ENCODE results near the gene ROR1.

- TF ChIP-seq MAZ (IDR thresholded peaks at IDR 0.05; ENCODE audit: borderline replicate concordance, low read depth, low read length), result no peak
- no peak for TF ChIP-seq CTCF (conservative IDR thresholded peaks at IDR 0.05; ENCODE audit: low read depth, low read length)
- no peak for TF ChIP-seq POLR2A (IDR thresholded peaks at IDR 0.05; ENCODE audit: low read depth, low read length)
- TF ChIP-seq MAFK (IDR thresholded peaks at IDR 0.05; ENCODE audit: low read depth, low read length), result no peak
- TF ChIP-seq ELK1 (IDR thresholded peaks at IDR 0.05; ENCODE audit: borderline replicate concordance, low read depth, low read length), result no peak
- no peak for TF ChIP-seq USF2 (IDR thresholded peaks at IDR 0.05; ENCODE audit: low read depth, low read length)
- TF ChIP-seq MXI1 (IDR thresholded peaks at IDR 0.05; ENCODE audit: borderline replicate concordance, low read depth, low read length), result no peak
- TF ChIP-seq FOS (IDR thresholded peaks at IDR 0.05; ENCODE audit: low read depth, low read length), result no peak
- TF ChIP-seq SMC3 (IDR thresholded peaks at IDR 0.05; ENCODE audit: low read depth, low read length), result no peak
- TF ChIP-seq CEBPB (IDR thresholded peaks at IDR 0.05; ENCODE audit: low read depth, low read length), result no peak
- TF ChIP-seq BHLHE40 (IDR thresholded peaks at IDR 0.05; ENCODE audit: low read depth, low read length), result no peak
- no peak for TF ChIP-seq RAD21 (IDR thresholded peaks at IDR 0.05; ENCODE audit: low read length)
- TF ChIP-seq RFX5 (IDR thresholded peaks at IDR 0.05; ENCODE audit: low read depth, low read length), result no peak
- no peak for TF ChIP-seq CHD1 (IDR thresholded peaks at IDR 0.05; ENCODE audit: low read depth, low read length)
Measured at GRCh38 chr1:63743781-63744180, 30.0 kb upstream of the ROR1 start.
